Prostate gland (tissue), 2 donors: Measurements from ENCODE around the gene MORC1. TPM values are rescaled to one million over a fixed set of nuclear protein-coding genes. Genes with fewer than 3 reads are reported as not detected.
A peak's percentile ranks its signal among the peaks of the same experiment; 100 is the strongest.

Experiments
- DNase-seq: peaks from one replicate; pipeline ENCODE4 v3.0.0-alpha.2; 2019; ENCODE audit warnings: low spot score
- H3K27ac ChIP-seq, 2 donors: fragments of 200-600 bp; sonication (generic); 2 replicates each; pipeline ENCODE4 v1.5.1; 2017 to 2019
- H3K27me3 ChIP-seq: fragments of 200-600 bp; sonication (generic); replicated peaks from 2 replicates; pipeline ENCODE4 v1.5.1; 2019; ENCODE audit not compliant: insufficient read depth
- H3K36me3 ChIP-seq, 2 donors: fragments of 200-600 bp; sonication (generic); 1 replicate in 1 of 2; 2 replicates in 1 of 2; pipeline versions ENCODE4 v1.5.1 to v1.8.1; 2017 to 2019
- H3K4me1 ChIP-seq: fragments of 200-600 bp; sonication (generic); replicated peaks from 2 replicates; pipeline ENCODE4 v1.5.1; 2019
- H3K4me3 ChIP-seq, 2 donors: fragments of 200-600 bp; sonication (generic); 2 replicates each; pipeline ENCODE4 v1.5.1; 2017 to 2019
- H3K9me3 ChIP-seq: fragments of 200-600 bp; sonication (generic); 2 replicates; pipeline ENCODE4 v1.5.1; 2017
- POLR2A ChIP-seq: fragments of 450-650 bp; IDR thresholded peaks from one replicate; pipeline ENCODE4 v1.6.1; 2016; ENCODE audit warnings: antibody characterized with exemption, mild to moderate bottlenecking
- POLR2AphosphoS5 ChIP-seq: sonication (generic); formaldehyde crosslinking; IDR thresholded peaks from one replicate; pipeline ENCODE4 v1.6.1; 2017; ENCODE audit warnings: antibody characterized with exemption
- WGBS: methylation state at CpG from one replicate; pipeline ENCODE4 v1.1.5; 2018; 5-methylcytosine and 5-hydroxymethylcytosine counted together
- intact Hi-C: fragments of 100-400 bp; cut with DNase I; formaldehyde crosslinking; loops from one replicate; pipeline ENCODE4 v1.14.2; 2022
- total RNA-seq, 2 donors: library from RNA; depleted of rRNA; stranded (reverse); fragments of >200 nt; gene quantifications; one replicate each; pipeline ENCODE4 v1.1.0, GENCODE V29; 2016
- TF ChIP-seq, protein P1 (sequence below), 4 experiments: fragments of 200-600 bp in 2 of 4; fragments of 450-650 bp in 2 of 4; sonication (generic) in 2 of 4; IDR thresholded peaks; 1 replicate in 3 of 4; 2 replicates in 1 of 4; pipeline ENCODE4 v1.5.1; 2016 to 2019; ENCODE audit warnings: antibody characterized with exemption in 4 of 4, mild to moderate bottlenecking in 2 of 4, moderate library complexity in 2 of 4

The MORC1 gene
- total RNA-seq, 2 donors from 2014 or later: 6.6 TPM; not detected in 1

DNA sequence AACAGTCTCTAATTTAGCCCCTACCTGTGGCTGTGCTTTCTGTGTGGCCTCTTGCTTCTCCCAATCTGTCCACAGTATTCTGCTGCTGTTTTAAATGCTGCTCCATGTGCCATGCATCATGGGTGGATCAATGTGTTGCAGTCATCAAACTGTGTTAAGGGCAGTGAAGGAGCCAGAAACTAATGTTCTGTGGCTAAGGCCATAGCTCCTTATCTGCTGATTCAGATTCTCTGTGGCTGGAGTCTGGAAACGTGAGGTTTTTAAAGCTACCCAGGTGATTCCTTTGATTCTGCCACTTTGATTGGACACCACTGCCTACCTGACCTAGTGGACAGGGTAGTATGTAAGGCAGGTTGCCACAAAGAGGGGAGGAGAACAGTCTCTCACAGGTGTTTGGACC lies 44.8 kb downstream of the MORC1 start:
- no peaks in the 10 kb centered on the region for H3K36me3 ChIP-seq
- no peaks in the 10 kb centered on the region for H3K4me1 ChIP-seq
- TF ChIP-seq, protein P1, sequence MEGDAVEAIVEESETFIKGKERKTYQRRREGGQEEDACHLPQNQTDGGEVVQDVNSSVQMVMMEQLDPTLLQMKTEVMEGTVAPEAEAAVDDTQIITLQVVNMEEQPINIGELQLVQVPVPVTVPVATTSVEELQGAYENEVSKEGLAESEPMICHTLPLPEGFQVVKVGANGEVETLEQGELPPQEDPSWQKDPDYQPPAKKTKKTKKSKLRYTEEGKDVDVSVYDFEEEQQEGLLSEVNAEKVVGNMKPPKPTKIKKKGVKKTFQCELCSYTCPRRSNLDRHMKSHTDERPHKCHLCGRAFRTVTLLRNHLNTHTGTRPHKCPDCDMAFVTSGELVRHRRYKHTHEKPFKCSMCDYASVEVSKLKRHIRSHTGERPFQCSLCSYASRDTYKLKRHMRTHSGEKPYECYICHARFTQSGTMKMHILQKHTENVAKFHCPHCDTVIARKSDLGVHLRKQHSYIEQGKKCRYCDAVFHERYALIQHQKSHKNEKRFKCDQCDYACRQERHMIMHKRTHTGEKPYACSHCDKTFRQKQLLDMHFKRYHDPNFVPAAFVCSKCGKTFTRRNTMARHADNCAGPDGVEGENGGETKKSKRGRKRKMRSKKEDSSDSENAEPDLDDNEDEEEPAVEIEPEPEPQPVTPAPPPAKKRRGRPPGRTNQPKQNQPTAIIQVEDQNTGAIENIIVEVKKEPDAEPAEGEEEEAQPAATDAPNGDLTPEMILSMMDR (IDR thresholded peaks at IDR 0.05): no peak
- TF ChIP-seq POLR2A (no peak), POLR2AphosphoS5 (no peak)
- no peaks in the 10 kb centered on the region for H3K27me3 ChIP-seq
- H3K9me3 ChIP-seq: no peaks in the 10 kb centered on the region
- intact Hi-C loops: no loop called here
- H3K27ac ChIP-seq: no peak overlapping the region
- no peak overlapping the region for H3K4me3 ChIP-seq
- no peak for DNase-seq
- 67% methylated on average over 1 of the region's 1 CpG for WGBS

DNA sequence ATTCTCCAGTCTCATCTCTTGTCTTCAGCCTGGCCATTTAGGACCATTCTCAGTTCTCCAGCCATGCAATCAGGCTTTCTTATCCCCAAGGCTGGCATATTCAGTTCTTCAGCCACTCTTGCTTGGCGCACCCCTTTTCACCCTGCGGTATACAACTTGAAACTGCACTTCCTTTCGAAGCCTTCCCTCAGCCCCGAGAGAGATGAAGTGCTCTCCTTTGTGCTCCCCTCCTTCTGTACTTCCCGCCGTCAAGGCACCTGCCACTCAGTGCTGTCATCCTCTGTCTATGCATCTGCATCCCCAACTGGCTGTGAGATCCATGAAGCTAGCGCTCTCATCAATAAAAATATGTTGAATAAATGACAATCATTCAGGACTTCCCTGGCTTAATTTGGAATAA lies 45.7 kb downstream of the MORC1 start:
- intact Hi-C loops: no loop called here
- WGBS: 80% methylated on average over 7 of the region's 7 CpGs
- H3K27ac ChIP-seq: no peak overlapping the region

DNA sequence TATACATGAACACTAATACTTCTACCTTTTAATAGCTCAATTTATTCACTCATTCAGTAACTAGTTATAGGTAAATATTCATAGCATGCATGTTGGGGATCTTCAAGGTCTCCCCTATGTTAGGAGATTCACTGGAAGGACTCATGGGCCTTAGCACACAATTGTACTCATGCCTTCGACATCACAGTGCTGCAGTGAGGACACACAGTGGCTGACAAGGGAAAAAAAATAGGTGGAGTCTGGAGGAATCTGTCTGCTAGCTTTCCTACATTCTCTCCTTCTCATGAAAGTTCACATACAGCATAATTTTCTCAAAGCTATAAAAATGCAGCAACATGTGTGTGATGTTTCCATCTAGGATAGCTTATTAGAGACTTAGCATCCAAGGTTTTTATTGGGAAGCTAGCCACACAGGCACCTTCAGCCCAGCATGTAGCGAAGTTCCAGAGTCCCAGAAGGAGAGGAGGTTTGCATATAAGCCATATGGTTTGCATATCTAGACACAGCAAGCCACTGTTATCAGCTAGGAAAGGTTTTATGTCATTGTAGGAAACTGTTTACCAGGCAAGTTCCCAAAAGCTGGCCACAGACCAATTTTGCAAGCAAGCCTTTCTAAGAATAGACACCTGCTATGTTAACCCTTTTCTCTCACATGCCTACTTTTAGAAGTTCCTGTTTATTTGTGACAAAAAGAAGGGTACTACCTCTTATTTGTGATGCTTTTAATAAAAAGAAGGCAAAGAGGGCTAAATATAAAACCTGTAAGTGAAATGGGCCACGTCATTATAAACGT lies 46.4 kb downstream of the MORC1 start:
- H3K4me3 ChIP-seq: no peak overlapping the region
- no peak overlapping the region for H3K27ac ChIP-seq
- no peaks in the 10 kb centered on the region for H3K9me3 ChIP-seq
- H3K27me3 ChIP-seq: no peaks in the 10 kb centered on the region
- intact Hi-C loops: no loop called here
- no peak for DNase-seq
- 44% methylated on average over 4 of the region's 4 CpGs for WGBS
- H3K36me3 ChIP-seq: no peaks in the 10 kb centered on the region
- H3K4me1 ChIP-seq: no peaks in the 10 kb centered on the region
- no peak for TF ChIP-seq POLR2A
- no peak for TF ChIP-seq POLR2AphosphoS5
- TF ChIP-seq, protein P1 (IDR thresholded peaks at IDR 0.05): no peak

More for the DNA sequence above, 45.7 kb downstream of the MORC1 start:
- H3K27me3 ChIP-seq: no peaks in the 10 kb centered on the region
- no peaks in the 10 kb centered on the region for H3K9me3 ChIP-seq
- no peaks in the 10 kb centered on the region for H3K4me1 ChIP-seq
- no peak overlapping the region for H3K4me3 ChIP-seq
- DNase-seq: no peak
- no peaks in the 10 kb centered on the region for H3K36me3 ChIP-seq
- TF ChIP-seq, protein P1 (IDR thresholded peaks at IDR 0.05): no peak

DNA sequence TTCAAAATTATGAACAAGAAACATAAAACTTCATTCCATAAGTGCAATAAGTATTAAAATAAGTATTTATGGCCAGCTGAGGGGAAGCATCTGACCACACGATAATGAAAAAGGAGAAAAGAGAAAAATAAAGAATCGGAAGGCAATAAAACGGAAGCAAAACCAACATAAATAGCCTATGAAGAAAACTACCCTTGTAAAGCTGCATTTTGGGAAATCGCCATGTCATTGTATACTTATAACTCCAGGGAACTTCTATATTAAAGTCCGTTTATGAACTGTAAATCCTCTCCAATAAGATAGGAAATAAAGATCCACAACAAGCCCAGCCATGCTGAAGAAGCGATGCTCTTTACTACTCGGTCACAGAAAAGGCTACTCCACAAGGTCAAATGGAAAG lies 47.7 kb downstream of the MORC1 start:
- intact Hi-C loops: no loop called here
- DNase-seq: no peak
- Histone ChIP-seq H3K36me3 (no peaks in the 10 kb centered on the region), H3K9me3 (no peaks in the 10 kb centered on the region), H3K27ac (no peak overlapping the region), H3K27me3 (no peaks in the 10 kb centered on the region), H3K4me3 (no peak overlapping the region), H3K4me1 (no peaks in the 10 kb centered on the region)
- peak; percentile 7 for TF ChIP-seq POLR2AphosphoS5
- TF ChIP-seq POLR2A: no peak
- TF ChIP-seq, protein P1 (IDR thresholded peaks at IDR 0.05): no peak
- WGBS: 29% methylated on average over 7 of the region's 7 CpGs

DNA sequence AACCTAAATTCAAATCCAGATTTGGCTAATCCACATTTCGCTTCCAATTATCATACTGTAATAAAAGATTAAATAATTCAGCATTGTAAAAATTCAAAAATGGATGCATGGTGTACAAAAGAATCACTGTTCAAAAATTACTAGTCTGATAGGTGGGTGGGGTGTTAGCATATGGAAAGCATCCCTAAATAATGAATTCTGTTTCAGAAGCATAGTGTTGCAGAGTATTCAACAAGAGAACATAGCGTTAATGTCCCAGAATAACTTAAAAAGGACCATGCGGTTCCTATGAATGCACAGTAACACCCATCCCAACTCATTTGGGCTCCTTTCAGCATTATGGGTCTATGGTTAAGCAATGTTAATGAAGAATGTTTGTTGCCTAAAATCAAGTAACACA lies 51.1 kb downstream of the MORC1 start:
- Histone ChIP-seq H3K36me3 (no peaks in the 10 kb centered on the region), H3K4me1 (no peaks in the 10 kb centered on the region), H3K9me3 (no peaks in the 10 kb centered on the region), H3K27me3 (no peaks in the 10 kb centered on the region), H3K4me3 (no peak overlapping the region), H3K27ac (no peak overlapping the region)
- WGBS: 86% methylated on average over 3 of the region's 3 CpGs
- TF ChIP-seq, protein P1 (IDR thresholded peaks at IDR 0.05): no peak
- DNase-seq: no peak
- intact Hi-C loops: no loop called here
